GM18511 (cell line): ENCODE data around the gene FANCE.

Experiments used
- ATAC-seq: cut with Tn5 transposase; IDR thresholded peaks from one replicate; pipeline ENCODE4 v1.9.1; 2021; ENCODE audit warnings: mild to moderate bottlenecking, moderate library complexity; ENCODE audit not compliant: unreplicated experiment

The FANCE gene

GRCh38 chr6:35483490-35483889 lies 31.4 kb downstream of the FANCE start:
- ATAC-seq, result no peak

DNA sequence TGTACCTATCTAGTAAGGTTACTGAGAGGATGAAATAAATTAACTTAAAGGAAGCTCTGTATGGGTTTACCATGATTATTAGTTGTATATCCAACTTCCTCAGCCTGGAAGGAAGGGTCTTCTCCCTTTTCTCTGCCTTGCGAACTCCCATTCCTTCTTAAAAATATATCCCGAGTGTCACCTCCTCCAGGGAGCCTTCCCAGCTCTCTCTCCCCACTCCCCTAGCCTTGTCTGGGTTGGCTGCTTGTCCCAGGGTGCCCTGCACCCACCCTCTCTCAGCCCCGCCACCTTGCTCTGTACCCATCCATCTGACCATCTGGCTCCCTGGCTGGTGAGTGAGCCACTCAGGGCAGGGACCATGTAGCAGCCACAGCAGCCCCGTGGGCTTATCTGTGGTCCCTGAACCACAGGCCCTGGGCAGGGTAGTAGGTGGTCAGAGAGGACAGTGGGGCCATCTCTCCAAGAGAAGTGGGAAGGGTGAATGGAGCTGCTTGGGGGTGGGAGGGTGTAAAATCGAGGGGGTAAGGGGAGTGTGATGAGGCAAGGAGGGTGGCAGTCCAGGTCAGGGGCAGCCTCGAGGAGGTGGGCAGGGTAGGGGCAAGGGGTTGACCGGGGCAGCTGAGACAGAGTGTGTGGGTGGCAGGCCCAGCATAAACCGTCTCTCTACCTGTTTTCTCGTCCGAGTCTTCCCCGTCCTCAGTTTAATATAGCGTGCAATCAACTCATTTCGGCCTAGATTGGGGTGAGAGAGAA lies 31.9 kb downstream of the FANCE start:
- ATAC-seq, result no peak

DNA sequence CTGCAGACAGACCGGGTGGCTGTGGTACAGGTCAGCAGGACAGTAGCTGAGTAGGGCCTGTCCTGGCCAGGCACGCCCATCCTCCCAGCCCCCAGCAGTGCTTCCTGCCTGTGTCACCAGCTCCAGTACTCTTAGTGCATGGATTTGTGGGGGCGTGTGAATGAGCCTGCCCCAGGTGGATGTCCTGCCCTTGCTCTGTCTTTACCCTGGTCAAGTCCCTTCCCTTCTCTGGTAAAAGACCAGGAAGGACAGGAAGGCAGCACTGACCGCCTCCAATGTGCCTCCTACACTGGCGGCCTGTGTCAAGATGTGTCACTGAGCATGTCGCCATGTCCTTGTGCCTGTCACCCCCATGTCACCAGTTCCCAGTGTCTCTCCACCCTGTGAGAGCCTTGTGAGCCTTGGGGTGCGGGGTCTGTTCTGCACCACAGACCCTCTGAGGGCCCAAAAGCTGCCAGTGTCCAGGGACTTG lies 32.8 kb downstream of the FANCE start:
- no peak for ATAC-seq

DNA sequence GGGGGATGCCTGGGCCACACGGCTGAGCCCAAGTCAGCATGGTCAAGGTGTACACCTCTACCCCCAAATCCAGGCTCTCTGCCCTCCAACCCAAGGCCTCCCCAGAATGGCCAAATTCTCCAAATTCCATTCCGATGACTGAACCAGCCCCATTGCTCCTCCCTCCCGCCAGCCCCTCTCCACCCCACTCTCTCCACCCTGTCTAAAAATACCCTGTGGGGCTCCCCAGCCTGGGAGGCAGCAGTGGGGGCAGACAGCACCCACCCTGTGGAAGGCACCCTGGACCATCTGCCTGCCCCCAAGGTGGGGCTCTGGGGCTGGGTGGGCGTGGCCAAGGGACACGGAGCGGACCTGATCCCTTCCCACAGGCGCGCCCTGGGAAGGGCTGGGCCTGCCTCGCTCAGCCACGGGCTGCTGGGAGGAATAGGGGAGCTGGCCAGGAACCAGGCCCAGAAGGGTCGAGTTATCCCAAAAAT lies 33.3 kb downstream of the FANCE start:
- no peak for ATAC-seq

GRCh38 chr6:35486005-35486925 lies 34.1 kb downstream of the FANCE start:
- no peak for ATAC-seq

DNA sequence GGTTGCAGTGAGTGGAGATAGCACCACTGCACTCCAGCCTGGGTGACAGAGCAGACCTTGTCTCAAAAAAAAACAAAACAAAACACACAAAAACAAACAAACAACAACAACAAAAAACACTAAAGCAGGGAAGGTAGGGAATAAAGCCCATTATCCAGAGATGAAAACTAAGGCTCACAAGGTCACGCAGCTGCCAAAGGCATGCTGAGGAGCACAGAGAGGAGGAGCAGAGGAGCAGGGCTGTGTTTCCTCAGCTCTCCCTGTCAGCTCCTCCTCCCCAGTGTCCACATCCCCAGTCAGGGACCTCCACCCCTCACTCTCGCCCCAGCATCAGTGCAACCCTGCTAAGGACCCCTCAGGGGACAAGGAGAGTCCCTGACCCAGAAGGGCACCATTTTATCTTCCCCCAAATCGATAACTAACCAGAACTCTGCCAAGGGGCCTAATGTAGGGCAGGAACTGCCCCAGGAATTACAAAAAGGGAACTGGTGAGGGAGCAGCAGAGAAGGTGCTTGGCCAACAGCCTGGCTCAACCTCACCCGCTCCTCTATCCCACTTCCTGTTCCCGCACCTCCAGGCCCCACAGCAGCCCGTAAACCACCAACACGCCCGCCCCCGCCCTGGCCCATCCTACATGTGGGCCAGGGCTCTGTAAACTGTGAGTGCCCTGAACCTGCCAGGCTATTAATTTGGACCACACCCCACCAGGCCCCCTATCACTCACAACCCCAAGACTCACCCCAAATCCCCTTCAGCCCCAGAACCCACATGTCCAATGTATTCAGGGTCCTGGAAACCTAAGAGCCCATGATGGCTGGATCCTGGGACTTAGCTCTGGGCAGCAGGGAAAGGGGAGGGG lies 35.7 kb downstream of the FANCE start:
- no peak for ATAC-seq

GRCh38 chr6:35488517-35488862 lies 36.4 kb downstream of the FANCE start:
- no peak for ATAC-seq

DNA sequence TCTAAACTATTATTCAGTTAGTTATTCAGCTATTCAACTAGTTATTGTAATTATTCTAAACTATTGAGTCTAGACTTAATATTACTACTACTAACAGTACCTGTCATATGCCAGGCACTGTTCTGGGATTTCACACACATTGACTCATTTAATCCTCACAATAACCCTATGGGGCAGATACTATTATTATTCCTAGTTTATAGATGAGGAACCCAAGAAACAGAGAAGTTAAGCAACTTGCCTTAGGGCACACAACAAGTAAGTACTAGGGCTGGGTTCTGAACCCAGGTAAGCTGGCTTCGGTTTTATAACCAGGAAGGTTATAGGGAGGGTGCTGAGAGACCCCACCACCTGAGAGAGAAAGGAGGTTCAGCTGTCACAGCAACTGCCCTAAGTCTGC lies 36.9 kb downstream of the FANCE start:
- no peak for ATAC-seq

DNA sequence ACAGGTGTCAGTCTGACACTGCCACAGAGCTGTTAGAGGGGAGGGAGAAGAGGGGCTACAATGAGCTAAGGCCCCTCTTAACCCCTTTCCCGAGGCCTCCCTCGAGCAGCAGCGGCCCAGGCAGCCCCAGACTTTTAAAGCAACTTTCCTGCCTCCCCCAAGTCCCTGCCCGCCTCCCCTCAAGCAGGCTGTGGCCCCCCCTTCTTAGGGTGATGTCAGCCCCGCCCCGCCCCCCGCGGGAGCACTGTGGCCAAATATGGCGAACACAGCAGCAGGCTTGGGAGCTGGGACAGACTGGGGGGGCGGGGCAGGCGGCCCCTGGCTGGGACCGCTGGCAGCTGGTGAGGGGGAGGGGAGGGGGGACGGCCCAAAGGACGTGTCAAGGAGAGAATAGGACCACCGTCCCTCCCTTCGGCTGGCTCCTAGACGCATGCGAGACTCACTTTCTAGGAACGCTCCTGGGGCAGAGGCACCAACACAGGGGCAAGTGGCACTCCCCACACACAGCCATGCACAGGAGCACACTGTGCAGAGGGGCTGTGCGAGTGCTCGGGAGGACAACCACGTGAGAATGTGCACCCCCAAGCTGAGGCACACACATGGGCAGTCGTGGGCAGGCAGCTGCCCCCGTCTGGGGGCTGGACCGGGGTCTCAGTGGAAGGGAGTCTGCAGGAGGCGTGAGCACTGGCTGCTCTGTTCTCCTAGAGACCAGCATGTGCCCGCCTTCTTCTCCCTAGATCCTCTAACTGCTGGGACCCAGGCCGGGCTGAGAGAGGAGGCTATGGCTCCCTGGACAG lies 38.1 kb downstream of the FANCE start:
- no peak for ATAC-seq

DNA sequence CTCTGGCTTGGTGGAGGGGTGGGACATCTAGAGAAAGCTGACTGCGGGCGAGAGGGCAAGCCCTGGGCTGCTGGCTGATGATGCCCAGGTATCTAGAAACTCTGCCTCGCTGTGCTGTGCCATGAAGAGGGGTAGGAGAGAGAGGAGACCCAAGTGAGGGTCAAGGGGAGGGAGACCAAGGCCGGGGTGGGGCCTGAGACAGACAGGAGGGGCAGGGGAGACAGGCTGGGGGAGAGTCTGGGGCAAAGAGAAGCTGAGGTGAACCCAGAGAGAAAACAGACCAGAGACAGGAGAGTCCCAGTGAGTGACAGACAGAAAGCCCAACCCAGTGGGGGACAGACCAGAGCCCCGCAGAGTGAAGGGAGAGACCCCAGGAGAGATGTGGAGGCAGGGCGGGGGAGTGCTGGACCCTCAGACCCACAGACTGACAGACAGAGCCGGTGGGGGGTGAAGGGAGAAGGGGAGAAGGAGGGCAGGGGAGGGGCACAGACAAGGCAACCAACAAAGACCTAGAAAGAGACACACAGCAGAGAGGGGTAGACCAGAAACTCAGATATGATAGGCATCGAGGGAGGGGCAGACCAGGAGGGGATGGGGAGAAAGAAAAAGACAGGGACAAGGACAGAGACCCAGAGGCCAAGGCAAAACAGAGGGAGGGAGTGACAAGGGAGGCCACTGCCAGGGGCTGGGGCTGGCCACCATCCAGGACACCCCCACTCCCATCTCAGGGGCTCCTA lies 38.9 kb downstream of the FANCE start:
- no peak for ATAC-seq

DNA sequence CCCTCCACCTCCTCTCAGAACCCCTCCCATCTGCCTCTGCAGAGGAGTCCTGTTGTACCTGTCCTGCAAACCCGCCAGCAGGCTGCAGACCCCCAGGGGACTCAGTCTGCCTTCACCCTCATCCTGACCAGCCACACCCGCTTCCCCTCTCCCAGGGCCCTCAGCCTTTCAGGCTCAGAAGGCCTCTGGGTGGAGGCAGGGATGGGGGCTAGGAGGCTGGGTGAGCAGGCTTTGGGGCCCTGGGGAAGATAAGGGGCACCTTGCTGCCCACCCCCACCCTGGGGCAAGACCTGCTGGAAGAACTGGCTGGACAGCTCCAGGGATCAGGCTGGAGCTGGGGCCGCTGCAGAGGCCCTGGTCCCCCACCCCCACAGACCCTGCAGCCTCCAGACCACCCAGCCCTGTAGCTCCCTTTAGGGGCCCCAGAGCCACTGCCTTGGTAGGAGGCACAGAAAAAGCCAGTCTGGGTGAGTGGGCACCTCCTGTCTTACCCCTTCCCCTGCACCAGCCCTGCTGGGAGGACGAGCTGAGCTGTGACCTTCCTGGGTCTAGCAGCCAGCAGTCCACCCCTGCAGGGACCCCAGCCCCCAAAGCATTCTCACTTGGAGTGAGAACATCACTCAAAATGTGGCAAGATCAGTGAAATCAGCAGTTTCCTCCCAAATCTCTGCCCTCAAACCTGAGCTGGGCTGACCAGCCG lies 39.6 kb downstream of the FANCE start:
- no peak for ATAC-seq

GRCh38 chr6:35492258-35492973 lies 40.3 kb downstream of the FANCE start:
- no peak for ATAC-seq

GRCh38 chr6:35492974-35493284 lies 40.8 kb downstream of the FANCE start:
- no peak for ATAC-seq

GRCh38 chr6:35493307-35493983 lies 41.3 kb downstream of the FANCE start:
- ATAC-seq, result no peak

DNA sequence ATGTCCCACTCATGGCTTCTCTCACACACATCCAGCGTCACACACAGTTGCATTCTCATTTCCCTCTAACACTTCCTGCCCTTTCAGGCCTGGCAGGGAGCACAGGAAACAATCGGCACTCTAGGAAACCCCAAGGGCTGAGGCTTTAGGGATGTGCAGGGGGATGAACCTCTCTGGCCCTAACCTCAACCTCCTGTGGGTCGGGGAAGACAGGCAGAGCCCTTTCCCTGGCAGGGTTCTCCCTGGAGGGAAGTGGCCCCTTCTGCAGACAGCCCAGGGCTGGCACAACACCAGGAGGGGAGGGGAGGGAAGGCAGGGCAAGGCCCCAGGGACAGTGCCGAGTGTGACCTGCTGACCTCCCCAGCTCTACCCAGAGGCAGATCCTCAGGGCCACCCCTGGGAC lies 42.0 kb downstream of the FANCE start:
- ATAC-seq, result no peak

GRCh38 chr6:35495258-35496035 lies 43.3 kb downstream of the FANCE start:
- no peak for ATAC-seq
